ENCODE results near the gene BDKRB2.

The BDKRB2 gene

GRCh38 chr14:96177766-96178375 lies 26.8 kb upstream of the BDKRB2 start:
- no peak overlapping the region for H3K4me3 ChIP-seq (ENCODE audit: low read depth, low read length, poor library complexity, severe bottlenecking)
- H3K79me2 ChIP-seq (ENCODE audit: insufficient read depth, low read length): no peaks in the 10 kb centered on the region
- H3K9ac ChIP-seq (ENCODE audit: low read length): no peak overlapping the region
- H3K27ac ChIP-seq (ENCODE audit: low read depth, low read length, poor library complexity, severe bottlenecking): no peak overlapping the region
- H3K9me3 ChIP-seq (ENCODE audit: low read length): no peaks in the 10 kb centered on the region
- no peaks in the 10 kb centered on the region for H3K9me2 ChIP-seq (ENCODE audit: low read depth, low read length)
- TF ChIP-seq EZH2 (IDR thresholded peaks at IDR 0.05; ENCODE audit: borderline replicate concordance, low read length): no peak
- no peak for TF ChIP-seq CTCF (IDR thresholded peaks at IDR 0.05; ENCODE audit: low read length)
- peaks cover 11% of the 10 kb centered on the region for H3K27me3 ChIP-seq (ENCODE audit: insufficient read depth, low read length)
- no peak overlapping the region for H3K4me2 ChIP-seq (ENCODE audit: low read length)
- H2AFZ ChIP-seq (ENCODE audit: low read length): no peak overlapping the region
- H4K20me1 ChIP-seq (ENCODE audit: insufficient read depth, low read length): no peaks in the 10 kb centered on the region
- no peaks in the 10 kb centered on the region for H3K4me1 ChIP-seq (ENCODE audit: insufficient read depth, low read length, severe bottlenecking)
- H3K36me3 ChIP-seq (ENCODE audit: insufficient read depth, low read length): no peaks in the 10 kb centered on the region
- H3F3A ChIP-seq (ENCODE audit: insufficient read depth, low read length): no peaks in the 10 kb centered on the region

DNA sequence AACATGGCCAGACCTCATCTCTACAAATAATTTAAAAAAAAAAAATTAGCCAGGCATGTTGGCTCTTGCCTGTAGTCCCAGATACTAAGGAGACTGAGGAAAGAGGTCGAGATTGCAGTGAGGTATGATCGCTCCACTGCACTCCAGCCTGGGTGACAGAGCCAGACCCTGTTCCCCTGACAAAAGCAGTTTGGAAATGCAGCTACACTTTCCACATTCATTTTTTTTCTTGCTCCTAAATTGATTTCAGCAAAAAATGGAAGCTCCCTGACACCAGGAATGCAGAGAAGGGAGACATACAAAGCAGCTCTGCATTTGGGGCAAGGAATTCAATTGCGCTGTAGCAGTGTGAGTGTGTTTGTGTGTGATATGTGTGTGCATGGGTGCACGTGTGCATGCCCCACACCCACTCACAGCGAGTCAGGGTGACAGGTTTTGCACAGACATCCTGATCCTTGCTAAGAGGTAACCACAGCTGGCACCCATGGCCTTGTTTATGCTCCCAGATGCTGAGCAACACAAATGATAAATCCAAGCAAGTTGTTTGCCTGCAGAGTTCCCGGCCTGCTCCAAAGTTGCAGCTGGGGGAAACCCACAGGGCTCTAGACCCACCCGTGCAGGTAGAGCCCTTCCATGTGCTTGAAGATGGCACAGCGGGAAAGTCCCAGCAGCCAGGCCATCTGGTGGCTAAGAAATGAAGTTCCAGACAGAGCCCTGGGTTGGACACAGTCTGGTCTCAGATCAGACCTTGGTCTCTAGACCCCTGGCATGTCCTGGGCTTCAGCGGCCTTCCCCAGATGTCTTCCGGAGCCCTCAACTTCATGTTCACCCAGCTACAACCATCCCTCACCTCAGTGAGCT lies 25.9 kb upstream of the BDKRB2 start:
- no peaks in the 10 kb centered on the region for H3K9me2 ChIP-seq (ENCODE audit: low read depth, low read length)
- no peak overlapping the region for H3K27ac ChIP-seq (ENCODE audit: low read depth, low read length, poor library complexity, severe bottlenecking)

More for the DNA sequence above, 25.9 kb upstream of the BDKRB2 start:
- no peaks in the 10 kb centered on the region for H3K79me2 ChIP-seq (ENCODE audit: insufficient read depth, low read length)
- no peak overlapping the region for H3K4me3 ChIP-seq (ENCODE audit: low read depth, low read length, poor library complexity, severe bottlenecking)
- peaks cover 11% of the 10 kb centered on the region for H3K27me3 ChIP-seq (ENCODE audit: insufficient read depth, low read length)
- H3K4me1 ChIP-seq (ENCODE audit: insufficient read depth, low read length, severe bottlenecking): no peaks in the 10 kb centered on the region
- no peaks in the 10 kb centered on the region for H4K20me1 ChIP-seq (ENCODE audit: insufficient read depth, low read length)
- H3K4me2 ChIP-seq (ENCODE audit: low read length): no peak overlapping the region
- no peak for TF ChIP-seq CTCF (IDR thresholded peaks at IDR 0.05; ENCODE audit: low read length)
- no peak for TF ChIP-seq EZH2 (IDR thresholded peaks at IDR 0.05; ENCODE audit: borderline replicate concordance, low read length)
- H3F3A ChIP-seq (ENCODE audit: insufficient read depth, low read length): no peaks in the 10 kb centered on the region
- no peak overlapping the region for H2AFZ ChIP-seq (ENCODE audit: low read length)
- H3K36me3 ChIP-seq (ENCODE audit: insufficient read depth, low read length): no peaks in the 10 kb centered on the region
- H3K9me3 ChIP-seq (ENCODE audit: low read length): no peaks in the 10 kb centered on the region
- no peak overlapping the region for H3K9ac ChIP-seq (ENCODE audit: low read length)

Measured in OCI-LY1 (cell line).